ENCODE results near the gene SDF4.

DNA sequence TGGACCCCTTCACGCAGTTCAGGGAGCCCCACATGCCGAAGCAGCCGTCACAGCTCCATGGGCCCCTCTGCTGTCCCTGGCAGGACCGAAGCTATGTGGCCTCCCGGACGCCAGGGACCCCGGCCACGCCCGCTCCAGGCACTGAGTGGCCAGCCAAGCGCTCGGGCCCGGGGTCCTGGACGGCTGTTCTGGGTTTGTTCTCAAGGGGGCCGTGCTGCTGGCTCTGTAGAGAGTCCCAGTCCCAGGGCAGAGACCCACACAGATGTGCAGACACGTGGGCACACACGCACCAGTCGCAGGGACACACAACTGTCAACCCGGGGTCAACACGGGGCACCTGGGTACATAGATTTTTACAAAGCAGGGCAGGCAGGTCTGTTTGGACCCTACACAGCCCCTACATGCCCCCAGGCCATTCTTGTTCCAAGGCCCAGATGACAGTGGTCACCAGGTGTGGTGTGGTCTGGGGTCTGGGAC lies 6.9 kb upstream of the SDF4 start:
- TF ChIP-seq, protein P1, sequence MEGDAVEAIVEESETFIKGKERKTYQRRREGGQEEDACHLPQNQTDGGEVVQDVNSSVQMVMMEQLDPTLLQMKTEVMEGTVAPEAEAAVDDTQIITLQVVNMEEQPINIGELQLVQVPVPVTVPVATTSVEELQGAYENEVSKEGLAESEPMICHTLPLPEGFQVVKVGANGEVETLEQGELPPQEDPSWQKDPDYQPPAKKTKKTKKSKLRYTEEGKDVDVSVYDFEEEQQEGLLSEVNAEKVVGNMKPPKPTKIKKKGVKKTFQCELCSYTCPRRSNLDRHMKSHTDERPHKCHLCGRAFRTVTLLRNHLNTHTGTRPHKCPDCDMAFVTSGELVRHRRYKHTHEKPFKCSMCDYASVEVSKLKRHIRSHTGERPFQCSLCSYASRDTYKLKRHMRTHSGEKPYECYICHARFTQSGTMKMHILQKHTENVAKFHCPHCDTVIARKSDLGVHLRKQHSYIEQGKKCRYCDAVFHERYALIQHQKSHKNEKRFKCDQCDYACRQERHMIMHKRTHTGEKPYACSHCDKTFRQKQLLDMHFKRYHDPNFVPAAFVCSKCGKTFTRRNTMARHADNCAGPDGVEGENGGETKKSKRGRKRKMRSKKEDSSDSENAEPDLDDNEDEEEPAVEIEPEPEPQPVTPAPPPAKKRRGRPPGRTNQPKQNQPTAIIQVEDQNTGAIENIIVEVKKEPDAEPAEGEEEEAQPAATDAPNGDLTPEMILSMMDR (conservative IDR thresholded peaks at IDR 0.05 in 1 of 2, IDR thresholded peaks at IDR 0.05 in 1 of 2; ENCODE audit: low read depth in 1 of 2, low read length in 2 of 2): no peak
- no peak for TF ChIP-seq EZH2 (IDR thresholded peaks at IDR 0.05; ENCODE audit: low read length, missing control alignments)

Measured in fibroblast of lung (primary cell).